Smooth muscle cell (in vitro differentiated cells): Measurements from ENCODE around the gene KLHL40. TPM values are rescaled to one million over a fixed set of nuclear protein-coding genes. Genes with fewer than 3 reads are reported as not detected.
A peak's percentile ranks its signal among the peaks of the same experiment; 100 is the strongest.

Experiments
- DNase-seq: peaks from one replicate; lab custom pipeline; 2025; ENCODE audit not compliant: unreplicated experiment; lab: John Stamatoyannopoulos, UW
- H2AFZ ChIP-seq: fragments of 200-600 bp; sonication (generic); 2 replicates; pipeline ENCODE4 v1.6.0; 2016; ENCODE audit warnings: antibody characterized with exemption, low read depth, mild to moderate bottlenecking
- H3F3A ChIP-seq: fragments of 200-600 bp; sonication (generic); 2 replicates; pipeline ENCODE4 v1.6.0; 2017; ENCODE audit warnings: antibody characterized with exemption, low read depth
- H3K27ac ChIP-seq: fragments of 200-600 bp; sonication (generic); 2 replicates; pipeline ENCODE4 v1.5.1; 2016; ENCODE audit warnings: low read depth, mild to moderate bottlenecking
- H3K27me3 ChIP-seq: fragments of 200-600 bp; sonication (generic); 2 replicates; pipeline ENCODE4 v1.6.1; 2016; ENCODE audit warnings: low read depth, mild to moderate bottlenecking
- H3K36me3 ChIP-seq: fragments of 200-600 bp; sonication (generic); 2 replicates; pipeline ENCODE4 v1.5.1; 2016; ENCODE audit warnings: low read depth
- H3K4me1 ChIP-seq: fragments of 200-600 bp; sonication (generic); 2 replicates; pipeline ENCODE4 v1.5.1; 2016; ENCODE audit warnings: low read depth
- H3K4me2 ChIP-seq: fragments of 200-600 bp; sonication (generic); 2 replicates; pipeline ENCODE4 v1.6.0; 2016; ENCODE audit warnings: mild to moderate bottlenecking
- H3K4me3 ChIP-seq: fragments of 200-600 bp; sonication (generic); 2 replicates; pipeline ENCODE4 v1.5.1; 2016; ENCODE audit warnings: mild to moderate bottlenecking
- H3K79me2 ChIP-seq: fragments of 200-600 bp; sonication (generic); 2 replicates; pipeline ENCODE4 v1.6.0; 2016; ENCODE audit warnings: low read depth, mild to moderate bottlenecking
- H3K9ac ChIP-seq: fragments of 200-600 bp; sonication (generic); 2 replicates; pipeline ENCODE4 v1.6.0; 2016; ENCODE audit warnings: low read depth
- H3K9me3 ChIP-seq: fragments of 200-600 bp; sonication (generic); replicated peaks from 2 replicates; pipeline ENCODE4 v1.5.1; 2016; ENCODE audit warnings: low read depth
- H4K20me1 ChIP-seq: fragments of 200-600 bp; sonication (generic); 2 replicates; pipeline ENCODE4 v1.6.0; 2016; ENCODE audit warnings: low read depth
- WGBS: methylation state at CpG from one replicate; pipeline ENCODE4 v1.1.7; 2016; ENCODE audit warnings: low lambda C conversion rate; 5-methylcytosine and 5-hydroxymethylcytosine counted together
- polyA plus RNA-seq: library from polyadenylated mRNA; unstranded; fragments of >200 nt; fragmentation: Nextera tagmentation; extraction: Ambion mirVana; gene quantifications from 2 replicates; pipeline ENCODE4 v1.2.1, GENCODE V29; 2016
- total RNA-seq: library from RNA; depleted of rRNA; stranded (reverse); fragments of >200 nt; gene quantifications from 2 replicates; pipeline ENCODE4 v1.2.3, GENCODE V29; 2014
- TF ChIP-seq, protein P1 (sequence below): fragments of 200-600 bp; sonication (generic); IDR thresholded peaks from 2 replicates; pipeline ENCODE4 v1.5.1; 2017; ENCODE audit warnings: borderline replicate concordance, mild to moderate bottlenecking, antibody characterized with exemption; ENCODE audit not compliant: insufficient read depth, poor library complexity, severe bottlenecking

The KLHL40 gene, protein sequence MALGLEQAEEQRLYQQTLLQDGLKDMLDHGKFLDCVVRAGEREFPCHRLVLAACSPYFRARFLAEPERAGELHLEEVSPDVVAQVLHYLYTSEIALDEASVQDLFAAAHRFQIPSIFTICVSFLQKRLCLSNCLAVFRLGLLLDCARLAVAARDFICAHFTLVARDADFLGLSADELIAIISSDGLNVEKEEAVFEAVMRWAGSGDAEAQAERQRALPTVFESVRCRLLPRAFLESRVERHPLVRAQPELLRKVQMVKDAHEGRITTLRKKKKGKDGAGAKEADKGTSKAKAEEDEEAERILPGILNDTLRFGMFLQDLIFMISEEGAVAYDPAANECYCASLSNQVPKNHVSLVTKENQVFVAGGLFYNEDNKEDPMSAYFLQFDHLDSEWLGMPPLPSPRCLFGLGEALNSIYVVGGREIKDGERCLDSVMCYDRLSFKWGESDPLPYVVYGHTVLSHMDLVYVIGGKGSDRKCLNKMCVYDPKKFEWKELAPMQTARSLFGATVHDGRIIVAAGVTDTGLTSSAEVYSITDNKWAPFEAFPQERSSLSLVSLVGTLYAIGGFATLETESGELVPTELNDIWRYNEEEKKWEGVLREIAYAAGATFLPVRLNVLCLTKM
- not detected in 2 replicates for total RNA-seq
- polyA plus RNA-seq, result not detected in 2 replicates

DNA sequence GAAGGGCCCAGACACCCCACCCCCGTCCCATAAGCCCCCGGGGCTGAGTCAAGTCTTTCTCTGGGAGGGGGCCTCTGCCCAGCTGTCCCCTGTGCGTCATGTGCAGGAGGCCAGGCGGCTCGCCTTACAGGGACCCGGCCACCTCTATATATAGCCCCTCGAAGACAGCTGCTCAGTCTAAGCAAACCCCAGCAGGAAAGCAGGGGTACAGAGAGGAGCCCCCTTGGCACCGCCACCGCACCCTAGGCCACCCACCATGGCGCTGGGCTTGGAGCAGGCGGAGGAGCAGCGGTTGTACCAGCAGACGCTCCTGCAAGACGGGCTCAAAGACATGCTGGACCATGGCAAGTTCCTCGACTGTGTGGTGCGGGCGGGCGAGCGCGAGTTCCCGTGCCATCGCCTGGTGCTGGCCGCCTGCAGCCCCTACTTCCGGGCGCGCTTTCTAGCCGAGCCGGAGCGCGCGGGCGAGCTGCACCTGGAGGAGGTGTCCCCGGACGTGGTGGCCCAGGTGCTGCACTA lies at the start of gene KLHL40:
TSS of gene KLHL40 (plus strand) at position 175 of the 519 bp plus-strand sequence. CDS start at position 257, 82 bp downstream.
- peak within 1 kb of the TSS; percentile 17 for H3K4me2 ChIP-seq
- H3K9me3 ChIP-seq, result no peaks in the 10 kb centered on the region
- H3K27ac ChIP-seq, result peak within 1 kb of the TSS; percentile 47
- H3K36me3 ChIP-seq, result no peaks in the 10 kb centered on the region
- WGBS, result 95% methylated on average over 34 of the region's 34 CpGs
- H4K20me1 ChIP-seq, result no peaks in the 10 kb centered on the region
- no peaks in the 10 kb centered on the region for H3K27me3 ChIP-seq
- DNase-seq, result no peak
- H3K4me3 ChIP-seq, result no peak within 1 kb of the TSS
- H3K9ac ChIP-seq, result peak within 1 kb of the TSS; percentile 6
- no peaks in the 10 kb centered on the region for H3K79me2 ChIP-seq
- H3K4me1 ChIP-seq, result no peaks in the 10 kb centered on the region
- H2AFZ ChIP-seq, result no peak within 1 kb of the TSS
- no peaks in the 10 kb centered on the region for H3F3A ChIP-seq
- TF ChIP-seq, protein P1, sequence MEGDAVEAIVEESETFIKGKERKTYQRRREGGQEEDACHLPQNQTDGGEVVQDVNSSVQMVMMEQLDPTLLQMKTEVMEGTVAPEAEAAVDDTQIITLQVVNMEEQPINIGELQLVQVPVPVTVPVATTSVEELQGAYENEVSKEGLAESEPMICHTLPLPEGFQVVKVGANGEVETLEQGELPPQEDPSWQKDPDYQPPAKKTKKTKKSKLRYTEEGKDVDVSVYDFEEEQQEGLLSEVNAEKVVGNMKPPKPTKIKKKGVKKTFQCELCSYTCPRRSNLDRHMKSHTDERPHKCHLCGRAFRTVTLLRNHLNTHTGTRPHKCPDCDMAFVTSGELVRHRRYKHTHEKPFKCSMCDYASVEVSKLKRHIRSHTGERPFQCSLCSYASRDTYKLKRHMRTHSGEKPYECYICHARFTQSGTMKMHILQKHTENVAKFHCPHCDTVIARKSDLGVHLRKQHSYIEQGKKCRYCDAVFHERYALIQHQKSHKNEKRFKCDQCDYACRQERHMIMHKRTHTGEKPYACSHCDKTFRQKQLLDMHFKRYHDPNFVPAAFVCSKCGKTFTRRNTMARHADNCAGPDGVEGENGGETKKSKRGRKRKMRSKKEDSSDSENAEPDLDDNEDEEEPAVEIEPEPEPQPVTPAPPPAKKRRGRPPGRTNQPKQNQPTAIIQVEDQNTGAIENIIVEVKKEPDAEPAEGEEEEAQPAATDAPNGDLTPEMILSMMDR, result no peak

DNA sequence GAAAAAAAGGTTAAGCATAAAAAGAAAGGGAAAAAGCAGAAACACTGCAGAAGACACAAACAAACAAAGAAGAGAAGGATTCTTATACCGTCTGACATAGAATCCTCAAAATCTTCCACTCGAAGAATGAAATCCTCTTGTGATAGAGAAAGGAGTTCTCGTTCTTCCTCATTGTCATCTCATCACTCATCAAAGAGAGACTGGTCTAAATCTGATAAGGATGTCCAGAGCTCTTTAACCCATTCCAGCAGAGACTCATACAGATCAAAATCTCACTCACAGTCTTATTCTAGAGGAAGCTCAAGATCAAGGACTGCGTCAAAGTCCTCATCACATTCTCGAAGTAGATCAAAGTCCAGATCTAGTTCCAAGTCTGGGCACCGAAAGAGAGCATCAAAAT lies 48.3 kb upstream of the KLHL40 start:
- peaks cover 4% of the 10 kb centered on the region for H3F3A ChIP-seq
- H3K4me3 ChIP-seq, result no peak overlapping the region
- peaks cover 38% of the 10 kb centered on the region for H3K79me2 ChIP-seq
- H4K20me1 ChIP-seq, result peaks cover 55% of the 10 kb centered on the region
- H3K36me3 ChIP-seq, result peaks cover 42% of the 10 kb centered on the region
- no peak overlapping the region for H3K9ac ChIP-seq
- H2AFZ ChIP-seq, result no peak overlapping the region
- peak overlapping the region; percentile 57 for H3K27ac ChIP-seq
- no peaks in the 10 kb centered on the region for H3K9me3 ChIP-seq
- H3K4me1 ChIP-seq, result no peaks in the 10 kb centered on the region
- TF ChIP-seq, protein P1, result no peak
- no peak overlapping the region for H3K4me2 ChIP-seq
- no peaks in the 10 kb centered on the region for H3K27me3 ChIP-seq
- WGBS, result 65% methylated on average over 6 of the region's 6 CpGs
- no peak for DNase-seq

DNA sequence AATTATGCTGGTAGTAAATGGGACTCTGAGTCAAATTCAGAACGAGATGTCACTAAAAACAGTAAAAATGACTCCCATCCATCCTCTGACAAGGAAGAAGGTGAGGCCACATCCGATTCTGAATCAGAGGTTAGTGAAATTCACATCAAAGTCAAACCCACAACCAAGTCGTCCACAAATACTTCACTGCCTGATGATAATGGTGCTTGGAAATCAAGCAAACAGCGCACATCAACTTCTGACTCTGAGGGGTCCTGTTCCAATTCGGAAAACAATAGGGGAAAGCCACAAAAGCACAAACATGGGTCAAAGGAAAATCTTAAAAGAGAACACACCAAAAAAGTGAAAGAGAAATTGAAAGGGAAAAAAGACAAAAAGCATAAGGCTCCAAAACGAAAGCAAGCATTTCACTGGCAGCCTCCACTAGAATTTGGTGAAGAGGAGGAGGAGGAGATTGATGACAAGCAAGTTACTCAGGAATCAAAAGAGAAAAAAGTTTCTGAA lies 46.9 kb upstream of the KLHL40 start:
- Histone ChIP-seq H4K20me1 (peaks cover 56% of the 10 kb centered on the region), H3K27me3 (no peaks in the 10 kb centered on the region), H2AFZ (no peak overlapping the region), H3K27ac (no peak overlapping the region), H3K36me3 (peaks cover 41% of the 10 kb centered on the region), H3K4me3 (no peak overlapping the region), H3K9ac (no peak overlapping the region), H3K79me2 (peaks cover 41% of the 10 kb centered on the region), H3K9me3 (no peaks in the 10 kb centered on the region), H3K4me1 (no peaks in the 10 kb centered on the region), H3F3A (peaks cover 4% of the 10 kb centered on the region), H3K4me2 (no peak overlapping the region)
- 98% methylated on average over 6 of the region's 6 CpGs for WGBS
- no peak for DNase-seq
- TF ChIP-seq, protein P1, result no peak
